CMK (cell line): ENCODE measurements around the gene ATP6V1G2.

ENCODE experiments used
- DNase-seq: peaks from one replicate; pipeline ENCODE4 v3.0.0-alpha.2; 2010; ENCODE audit warnings: low read depth

ATP6V1G2 gene

GRCh38 chr6:31575952-31576685, 29.7 kb upstream of the ATP6V1G2 start:
- no peak for DNase-seq

GRCh38 chr6:31575335-31575901, 29.0 kb upstream of the ATP6V1G2 start, which contains the start of gene TNF:
TSS of gene TNF (plus strand) at chr6:31575565. CDS start at chr6:31575742, 177 bp downstream.
- DNase-seq = no peak

- no peak for DNase-seq
Measured at GRCh38 chr6:31574106-31575061, 28.0 kb upstream of the ATP6V1G2 start.

- DNase-seq = no peak
Measured at GRCh38 chr6:31573239-31574105, 27.1 kb upstream of the ATP6V1G2 start.

- no peak for DNase-seq
Measured at GRCh38 chr6:31572041-31572911, 25.9 kb upstream of the ATP6V1G2 start, which contains the start of gene LTA. TSS of gene LTA (plus strand) at chr6:31572289. CDS start at chr6:31572743, 454 bp downstream.

GRCh38 chr6:31569861-31570536, 23.6 kb upstream of the ATP6V1G2 start:
- no peak for DNase-seq

GRCh38 chr6:31568537-31568961, 22.1 kb upstream of the ATP6V1G2 start:
- DNase-seq = no peak

GRCh38 chr6:31567531-31568370, 21.3 kb upstream of the ATP6V1G2 start:
- no peak for DNase-seq

- DNase-seq = no peak
Measured at GRCh38 chr6:31560697-31561058, 14.3 kb upstream of the ATP6V1G2 start.

GRCh38 chr6:31559958-31560696, 13.7 kb upstream of the ATP6V1G2 start:
- peak; percentile 95 for DNase-seq

- no peak for DNase-seq
Measured at GRCh38 chr6:31559606-31559957, 13.2 kb upstream of the ATP6V1G2 start.

GRCh38 chr6:31558631-31559500, 12.5 kb upstream of the ATP6V1G2 start:
- DNase-seq = peak; percentile 93

- no peak for DNase-seq
Measured at GRCh38 chr6:31558318-31558625, 11.9 kb upstream of the ATP6V1G2 start.

- DNase-seq = no peak
Measured at GRCh38 chr6:31557443-31558317, 11.3 kb upstream of the ATP6V1G2 start.

GRCh38 chr6:31556307-31556706, 9.9 kb upstream of the ATP6V1G2 start:
- DNase-seq = no peak

GRCh38 chr6:31551371-31551770, 5.0 kb upstream of the ATP6V1G2 start:
- DNase-seq = peak; percentile 56

GRCh38 chr6:31548544-31548873, 2.1 kb upstream of the ATP6V1G2 start:
- DNase-seq = no peak
